Fibroblast of skin of scalp (primary cell): Measurements from ENCODE around the gene CLGN.

Source experiments
- DNase-seq: peaks from one replicate; pipeline ENCODE4 v3.0.0-alpha.2; 2013

Gene CLGN

DNA sequence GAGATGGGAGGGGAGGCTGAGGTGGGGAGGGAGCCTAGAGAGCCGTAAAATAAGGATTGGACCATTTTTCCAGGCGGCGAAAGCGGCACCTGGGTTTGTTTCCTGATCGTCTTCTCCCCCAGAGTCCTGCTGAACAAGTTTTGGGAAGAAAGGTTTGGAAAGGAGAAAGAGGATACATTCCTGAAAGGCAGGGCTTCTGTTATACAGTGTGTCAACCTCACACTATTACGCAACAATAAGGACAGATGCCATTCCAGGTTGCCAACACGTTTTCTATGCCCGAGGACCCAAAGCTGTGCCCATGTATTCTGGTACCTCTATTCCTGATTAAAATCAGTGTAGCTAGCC lies 53.3 kb downstream of the CLGN start:
- DNase-seq: peak; percentile 1

DNA sequence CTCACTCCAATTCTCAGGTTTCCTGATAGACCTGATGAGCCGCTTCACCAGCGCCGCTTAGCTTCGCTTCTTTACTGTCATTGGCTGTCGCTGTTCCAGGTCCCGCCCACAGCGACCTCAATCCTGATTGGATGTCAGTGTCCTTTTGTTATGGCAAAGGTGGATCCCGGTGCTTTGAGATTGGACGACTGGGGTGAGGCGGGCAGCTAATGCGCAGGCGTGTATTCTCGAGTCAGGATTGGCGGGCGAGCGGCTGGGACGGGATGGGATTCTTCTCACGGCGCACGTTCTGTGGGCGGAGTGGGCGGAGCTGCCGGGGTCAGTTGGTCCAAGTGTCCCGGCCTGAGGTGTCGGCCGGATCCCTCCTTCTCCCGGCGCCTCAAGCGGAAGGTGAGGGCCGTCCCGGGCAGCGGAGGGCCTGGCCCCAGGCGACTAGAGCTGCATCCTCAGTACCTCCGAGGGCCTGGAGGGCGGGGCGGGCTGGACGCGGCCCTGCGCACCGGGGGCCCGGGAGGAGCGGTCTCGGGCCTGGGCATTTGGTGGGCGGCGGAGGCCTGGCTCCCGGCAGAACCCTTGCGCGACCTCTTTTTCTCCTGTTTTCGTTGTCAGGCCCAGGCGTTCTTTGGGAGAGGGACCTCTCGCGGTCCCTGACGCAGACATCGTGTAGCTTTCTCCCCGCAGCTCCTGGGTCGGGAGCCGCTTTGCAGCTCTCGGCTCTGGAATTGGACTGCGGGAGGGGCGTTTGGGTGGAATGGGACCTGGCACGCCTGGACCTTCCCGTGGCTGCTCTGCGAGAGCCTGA lies 53.9 kb downstream of the CLGN start, which contains the start of gene SCOC:
SCOC (plus strand) TSS at position 319 of the 802 bp plus-strand sequence. CDS start 5,525 bp downstream, outside the sequence.
- peak; percentile 99 for DNase-seq

DNA sequence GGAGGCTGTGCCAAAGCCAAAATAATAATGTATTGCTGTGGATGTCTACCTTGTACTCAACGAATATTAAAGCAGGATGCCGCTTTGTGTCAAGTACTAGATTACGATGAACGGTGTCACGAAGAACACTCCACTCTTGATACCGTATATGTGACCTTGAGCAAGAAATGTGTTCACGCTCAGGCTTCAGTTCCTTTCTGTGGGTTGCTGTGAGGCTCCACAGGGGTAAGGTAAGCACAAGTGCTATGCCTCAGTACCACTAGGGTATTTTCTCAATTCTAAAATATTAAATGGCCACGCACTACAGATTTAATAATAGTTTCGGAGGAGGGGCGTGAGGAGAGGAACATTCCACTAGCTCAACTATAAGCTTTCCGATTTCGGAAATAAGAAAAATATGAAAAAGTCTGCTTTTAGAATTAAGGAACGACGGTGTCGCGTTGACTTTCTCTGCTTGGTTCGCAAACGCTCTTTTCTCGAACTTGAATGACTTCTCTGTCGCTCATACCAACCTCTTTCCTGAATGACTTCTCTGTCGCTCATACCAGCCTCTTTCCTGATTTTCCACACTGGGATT lies 54.6 kb downstream of the CLGN start:
- peak; percentile 11 for DNase-seq

DNA sequence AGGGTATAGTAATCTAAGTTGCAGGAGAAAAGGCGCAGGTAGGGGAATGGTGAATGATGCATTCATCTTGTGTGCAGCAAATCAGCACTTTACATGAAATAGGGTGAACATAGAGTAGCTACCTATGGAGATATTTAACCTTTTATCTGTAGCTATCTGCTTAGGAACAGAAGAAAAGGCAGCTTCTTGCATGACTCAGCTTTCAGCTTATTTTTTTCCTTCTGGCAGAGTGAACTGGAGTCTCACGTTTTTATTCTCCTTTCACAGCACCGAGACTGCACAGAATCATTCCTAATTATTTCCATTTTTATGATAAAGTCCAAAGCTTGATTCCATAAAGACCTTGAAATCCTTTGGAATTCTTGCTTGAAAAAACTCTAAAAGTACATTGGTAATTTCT lies 58.8 kb downstream of the CLGN start:
- DNase-seq: no peak

DNA sequence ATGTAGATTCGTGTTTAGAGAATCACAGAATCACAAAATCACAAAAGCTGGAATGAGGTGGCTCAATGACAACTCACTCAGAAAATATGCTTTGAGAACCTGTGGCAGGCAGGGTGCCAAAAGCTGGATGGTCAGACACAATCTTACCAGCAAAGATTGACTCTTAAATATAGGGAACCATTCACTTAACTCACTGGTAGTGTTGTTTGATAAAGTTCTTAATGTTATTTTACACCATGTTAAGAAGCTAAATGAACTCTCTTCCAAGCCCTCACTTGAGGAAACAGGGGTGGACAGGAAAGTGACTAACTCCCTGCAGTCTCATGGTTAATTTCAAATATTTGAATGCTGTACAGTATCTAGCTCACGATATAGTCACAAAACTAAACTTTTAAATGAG lies 59.7 kb downstream of the CLGN start:
- DNase-seq: peak; percentile 13

DNA sequence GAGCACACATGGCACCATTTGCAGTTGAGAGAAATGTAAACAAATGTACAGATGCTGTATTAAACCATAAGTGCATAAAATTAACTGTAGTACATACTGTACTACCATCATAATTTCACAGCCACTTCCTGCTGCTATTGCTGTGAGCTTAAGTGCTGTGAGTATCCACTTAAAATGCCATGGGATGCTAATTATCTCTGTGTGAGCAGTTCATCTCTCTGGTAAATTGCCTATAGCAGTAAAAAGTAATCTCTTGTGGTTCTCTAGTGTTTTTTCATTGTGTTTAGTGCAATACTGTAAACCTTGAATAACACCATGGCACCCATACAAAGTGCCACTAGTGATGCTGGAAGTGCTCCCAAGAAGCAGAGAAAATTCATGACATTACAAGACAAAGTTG lies 63.9 kb downstream of the CLGN start:
- no peak for DNase-seq

DNA sequence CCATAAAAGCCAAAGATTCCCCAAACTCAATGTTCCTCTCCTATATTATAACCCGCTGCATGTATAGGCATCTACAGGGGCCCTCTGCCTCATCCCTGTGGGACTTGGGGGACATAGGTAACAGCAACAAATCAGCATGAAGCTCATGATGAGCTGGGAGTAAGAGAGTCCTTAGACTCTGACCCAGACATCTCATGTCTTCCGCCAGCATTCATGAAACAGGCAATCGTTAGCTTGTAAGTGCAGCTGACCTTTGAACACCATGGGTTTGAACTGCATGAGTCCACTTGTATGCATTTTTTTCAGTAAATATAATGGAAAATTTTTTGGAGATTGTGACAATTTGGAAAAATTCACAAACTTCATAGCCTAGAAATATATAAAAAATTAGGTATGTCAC lies 64.4 kb downstream of the CLGN start:
- DNase-seq: no peak

DNA sequence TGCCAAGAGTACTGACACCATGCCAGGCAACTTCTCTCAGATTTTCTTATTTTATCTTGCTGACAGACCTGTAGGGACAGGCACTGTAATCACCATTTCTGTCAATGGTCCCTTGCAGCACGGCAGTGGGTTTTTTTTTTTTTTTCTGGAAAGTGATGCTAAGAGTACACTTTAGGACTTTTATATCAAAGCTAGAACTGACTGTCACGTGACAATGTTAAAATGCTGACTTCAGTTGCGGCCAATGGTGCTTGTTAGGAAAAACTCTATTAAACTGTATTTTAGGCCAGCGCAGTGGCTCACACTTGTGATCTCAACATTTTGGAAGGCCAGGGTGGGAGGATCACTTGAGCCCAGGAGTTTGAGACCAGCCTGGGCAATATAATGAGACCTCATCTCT lies 66.3 kb downstream of the CLGN start:
- no peak for DNase-seq

DNA sequence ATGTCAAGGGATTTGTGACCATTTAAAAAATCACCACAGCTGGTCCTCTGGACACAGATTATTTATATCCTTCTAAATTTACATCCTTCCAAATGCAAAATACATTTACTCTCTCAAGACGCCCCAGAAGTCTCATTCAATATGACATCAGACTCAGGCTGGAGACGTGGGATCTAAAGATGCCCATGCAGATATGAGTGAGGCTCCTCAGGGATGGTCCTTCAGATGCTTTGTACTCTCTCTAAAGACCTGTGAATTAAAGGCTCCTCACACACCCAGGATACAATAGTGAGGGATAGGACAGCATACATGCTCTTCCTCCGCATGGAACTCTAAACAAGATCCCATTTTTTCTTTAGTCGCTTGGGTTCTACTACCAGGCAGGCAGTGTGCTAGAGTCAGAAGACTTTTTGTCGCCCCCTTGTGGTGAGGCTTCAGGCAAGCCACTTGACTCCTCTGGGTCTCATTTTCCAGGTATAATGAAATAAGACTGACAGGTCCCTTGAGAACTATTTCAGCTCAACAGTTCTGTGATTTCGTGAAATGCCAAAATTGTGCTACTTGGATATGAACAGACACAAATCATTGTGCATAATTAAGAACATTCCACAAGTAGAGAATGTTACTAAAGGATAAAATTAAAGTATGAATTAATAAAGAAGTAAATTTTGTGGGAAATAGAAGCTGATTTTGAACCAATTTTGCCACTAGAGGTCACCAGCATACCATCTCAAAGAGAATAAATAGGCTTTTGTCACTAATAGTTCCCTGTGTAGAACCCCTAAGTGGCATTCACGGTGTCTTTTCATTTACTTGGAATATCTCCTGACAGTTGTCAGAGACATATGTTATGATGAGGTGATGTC lies 67.7 kb downstream of the CLGN start:
- peak; percentile 74 for DNase-seq

DNA sequence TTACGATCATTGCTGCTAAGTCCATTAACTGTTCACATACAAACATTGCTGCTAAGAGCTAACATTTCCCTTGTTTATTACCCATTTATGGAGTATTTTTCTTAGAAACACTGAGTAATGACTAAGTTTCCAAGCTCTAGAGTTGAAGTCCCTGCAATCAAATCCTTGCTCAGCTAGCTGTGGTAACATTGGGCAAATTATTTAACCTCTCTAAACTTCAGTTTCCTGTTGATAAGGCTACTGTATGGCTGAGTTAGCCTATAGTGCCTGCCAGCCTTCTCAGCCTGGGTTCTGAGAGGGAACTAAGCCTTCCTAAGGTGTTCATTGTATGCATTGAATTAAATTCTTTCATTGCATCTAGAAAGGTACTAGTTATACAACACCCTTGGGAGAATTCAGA lies 69.2 kb downstream of the CLGN start:
- no peak for DNase-seq

DNA sequence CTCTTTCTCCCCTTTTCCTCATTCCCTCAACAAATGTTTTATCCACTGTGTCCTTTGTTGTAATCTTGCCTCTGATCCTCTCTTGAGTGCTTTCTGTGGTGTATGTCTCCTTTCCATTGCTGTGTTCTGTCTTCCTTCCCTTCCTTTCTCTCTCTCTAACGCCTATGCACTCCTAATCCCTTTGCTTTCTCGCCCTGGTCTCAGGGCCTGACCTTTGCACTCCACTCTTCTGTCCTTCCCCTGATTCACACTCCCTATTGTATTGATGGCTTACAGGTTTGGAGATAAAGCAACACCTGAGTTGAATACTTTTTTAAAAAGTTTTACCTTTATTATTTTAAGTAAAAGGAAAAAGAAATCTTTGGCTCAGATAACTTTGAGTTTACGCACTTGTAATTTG lies 69.6 kb downstream of the CLGN start:
- DNase-seq: no peak

DNA sequence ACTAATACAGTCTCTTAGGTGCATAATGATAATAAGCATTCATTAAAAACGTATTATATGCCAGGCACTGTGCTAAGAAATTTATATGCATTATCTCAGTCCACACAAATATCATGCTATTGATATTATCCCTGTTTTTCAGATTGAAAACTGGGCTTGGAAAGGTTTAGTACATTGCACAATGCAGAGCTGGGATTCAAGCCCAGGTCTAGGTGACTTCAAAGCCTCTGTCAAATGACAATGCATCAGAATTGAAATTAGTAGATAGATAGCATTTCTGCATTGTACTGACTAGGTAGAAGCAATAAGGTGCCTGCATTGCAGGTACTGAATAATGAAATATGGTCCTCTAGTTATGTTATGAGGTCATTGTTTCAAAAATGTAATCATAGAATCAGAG lies 72.2 kb downstream of the CLGN start:
- no peak for DNase-seq

DNA sequence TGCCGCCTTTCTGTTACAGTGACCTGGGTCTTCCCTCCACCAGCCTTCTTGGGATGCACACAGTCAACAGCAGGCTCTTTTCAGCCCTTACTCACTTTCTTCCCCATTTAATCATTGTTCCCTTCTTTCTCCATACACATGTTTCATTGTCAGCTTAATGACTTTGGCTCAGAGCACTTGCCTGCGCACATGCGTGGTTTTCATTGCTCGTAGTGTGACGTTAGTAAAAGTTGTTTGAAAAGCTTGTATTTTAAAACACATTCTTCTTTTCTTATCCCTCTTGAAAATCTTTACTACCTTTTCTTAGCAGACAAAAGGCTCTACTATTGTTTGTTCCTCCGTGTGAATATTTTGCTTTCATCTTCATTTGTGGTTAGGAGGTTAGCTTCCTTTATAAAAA lies 73.7 kb downstream of the CLGN start:
- no peak for DNase-seq

DNA sequence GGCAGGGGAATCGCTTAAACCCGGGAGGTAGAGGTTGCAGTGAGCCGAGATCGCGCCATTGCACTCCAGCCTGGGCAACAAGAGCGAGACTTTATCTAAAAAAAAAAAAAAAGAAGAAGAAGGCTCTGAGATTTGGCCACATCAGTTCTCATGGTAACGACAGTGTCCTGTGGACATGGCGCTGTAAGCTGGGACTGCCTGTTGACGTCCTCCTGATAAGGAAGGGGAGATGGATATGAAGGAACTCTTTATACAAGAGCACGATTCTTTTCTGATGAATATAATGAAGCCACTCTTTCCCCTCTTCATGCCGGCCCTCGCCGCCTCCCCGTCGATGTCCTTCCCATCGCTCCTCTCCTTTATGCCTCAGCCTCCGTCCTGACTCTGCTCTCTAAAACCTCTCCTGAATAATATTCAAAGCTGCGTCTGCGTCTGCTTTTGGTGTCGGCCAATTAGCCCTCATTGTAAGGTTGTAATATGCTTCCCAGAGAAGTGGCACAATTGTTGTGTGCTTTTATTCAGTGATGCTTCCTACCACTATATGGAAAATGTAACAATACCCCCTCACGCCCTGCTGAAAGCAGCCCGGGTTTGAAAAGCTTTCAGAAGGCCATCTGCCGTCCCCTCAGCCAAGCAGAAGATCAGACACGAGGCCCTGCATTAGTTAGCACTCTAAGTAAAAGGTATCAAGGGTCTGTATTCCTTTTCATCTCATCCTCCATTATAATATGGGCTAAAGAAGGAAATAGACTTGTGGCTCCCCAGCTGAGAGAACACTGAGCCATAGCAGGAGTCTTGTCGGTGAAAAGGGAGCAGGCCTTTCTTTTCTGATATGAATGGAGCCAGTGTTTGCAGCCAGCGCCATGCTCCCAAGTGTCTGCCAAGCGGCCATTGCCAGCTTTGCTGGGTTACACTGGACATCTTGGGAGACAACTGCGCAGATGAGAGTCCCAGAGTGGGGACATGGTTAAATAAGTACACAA lies 76.1 kb downstream of the CLGN start:
- no peak for DNase-seq

DNA sequence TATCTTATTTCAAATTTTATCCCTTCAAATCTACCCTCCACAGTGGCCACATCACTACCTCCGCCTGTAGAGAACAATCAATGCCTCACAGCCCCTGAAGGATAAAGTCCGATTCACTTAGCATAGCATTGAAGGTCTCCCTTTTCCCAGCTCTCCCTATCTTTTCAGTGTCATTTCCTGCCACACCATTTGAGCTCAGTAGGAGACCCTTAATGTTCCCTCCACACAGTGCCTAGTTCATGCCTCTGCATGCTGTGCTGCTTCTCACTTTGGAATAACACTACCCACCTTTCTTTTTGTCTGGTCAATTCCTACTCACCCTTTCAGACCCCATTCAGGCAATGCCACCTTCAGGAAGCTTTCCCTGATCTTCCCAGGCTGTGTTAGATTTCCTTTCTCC lies 77.6 kb downstream of the CLGN start:
- DNase-seq: no peak

DNA sequence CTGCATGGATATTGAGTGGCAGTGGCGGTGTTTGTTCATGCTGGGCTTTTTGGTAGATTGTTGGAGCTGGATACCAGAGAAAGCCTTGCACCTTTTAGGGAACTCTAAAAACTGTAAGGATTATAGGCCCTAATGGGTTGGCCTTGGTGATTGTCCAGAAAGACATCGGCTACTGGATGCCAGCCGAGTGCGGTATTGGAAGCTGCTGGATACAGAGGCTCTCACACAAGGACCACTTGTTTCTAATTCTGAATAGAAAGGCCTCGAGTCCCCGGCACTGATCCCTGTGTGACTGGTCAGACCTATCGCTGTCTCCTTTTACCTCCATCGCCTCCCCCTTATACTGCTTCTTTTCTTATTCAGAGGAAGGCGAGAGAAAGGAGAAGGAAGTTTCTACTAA lies 81.3 kb downstream of the CLGN start:
- no peak for DNase-seq

DNA sequence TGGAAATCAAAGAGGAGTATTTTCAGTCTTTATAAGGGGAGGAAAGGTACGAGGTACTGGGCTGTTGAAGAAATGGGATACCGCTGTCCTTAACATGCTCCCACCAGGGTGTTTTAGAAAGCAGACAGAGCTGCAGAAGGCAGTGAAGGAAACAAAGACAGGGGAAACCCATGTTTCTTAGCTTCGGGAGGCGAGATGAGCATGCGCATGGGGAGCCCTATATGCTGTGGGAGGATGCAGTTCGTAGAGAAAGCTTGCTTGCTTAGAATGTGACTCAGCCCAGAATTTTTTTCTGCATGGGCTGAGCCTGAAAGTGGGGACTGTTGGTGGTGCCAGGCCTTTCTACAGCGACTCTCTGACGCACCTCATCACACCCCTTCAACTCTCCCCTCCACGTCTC lies 82.8 kb downstream of the CLGN start:
- DNase-seq: no peak

DNA sequence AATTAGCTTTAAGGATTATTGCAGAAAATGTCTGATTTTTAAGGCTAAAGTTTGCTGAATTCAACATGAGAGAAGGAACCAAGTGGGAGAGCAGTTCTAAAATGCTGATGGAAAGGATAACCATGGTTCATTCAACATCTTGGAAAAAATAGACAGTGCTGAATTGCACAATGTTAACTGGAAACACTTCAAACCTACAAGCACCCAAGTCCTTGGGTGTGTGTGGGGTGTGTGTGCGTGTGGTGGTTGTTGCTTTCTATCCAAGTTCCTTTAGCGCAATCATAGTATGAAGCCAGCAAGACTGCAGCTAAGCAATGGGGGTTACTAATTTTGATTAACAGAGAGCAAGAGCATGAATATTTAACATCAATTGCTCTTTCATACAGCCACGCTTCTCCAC lies 83.3 kb downstream of the CLGN start:
- DNase-seq: no peak

DNA sequence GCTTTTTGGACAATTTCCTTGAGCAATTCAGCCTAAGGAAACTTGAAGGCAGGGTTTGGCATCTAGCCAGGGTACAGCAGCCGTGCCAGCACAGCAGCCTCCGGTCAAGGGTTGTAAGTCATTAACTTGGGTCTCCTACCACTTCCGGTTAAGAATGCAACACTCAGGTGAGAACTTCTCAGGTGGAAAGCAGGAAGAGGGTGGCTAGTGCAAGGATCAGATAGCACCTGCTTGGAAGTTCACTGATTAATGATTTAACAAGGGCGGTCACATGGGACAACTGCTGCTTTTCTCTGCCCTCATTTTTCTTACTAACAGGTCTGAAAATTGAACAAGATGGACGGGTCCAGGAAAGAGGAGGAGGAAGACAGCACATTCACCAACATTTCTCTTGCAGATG lies 84.1 kb downstream of the CLGN start:
- DNase-seq: no peak

DNA sequence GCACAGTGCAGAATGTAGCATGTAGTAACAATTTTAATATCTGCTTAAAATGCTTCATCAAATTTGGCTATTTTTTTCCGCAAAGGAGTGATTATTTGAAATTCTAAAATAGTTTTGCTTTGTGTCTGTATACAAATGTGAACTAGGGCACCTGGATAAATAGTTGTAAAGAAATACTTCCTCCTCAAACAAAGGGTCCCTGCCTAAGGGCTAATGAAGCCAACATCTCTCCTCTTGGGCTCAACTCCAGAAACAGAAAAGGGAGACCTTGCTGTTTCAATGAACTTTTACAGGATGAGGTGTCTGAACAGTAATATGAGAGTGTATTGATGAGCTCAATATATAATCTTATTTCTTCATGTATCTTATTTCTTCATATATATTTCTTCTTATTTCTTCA lies 84.8 kb downstream of the CLGN start:
- no peak for DNase-seq
